SK-N-DZ (cell line): Measurements from ENCODE around the gene BSPRY.
"Not testable (repeated sequence)": the region's sequence is repeated elsewhere in the genome, so short reads cannot be mapped to it uniquely, and the experiment has no call there.

Experiments used
- DNase-seq: peaks from one replicate; pipeline ENCODE4 v3.0.0-alpha.2; 2015; ENCODE audit warnings: low spot score

BSPRY gene

DNA sequence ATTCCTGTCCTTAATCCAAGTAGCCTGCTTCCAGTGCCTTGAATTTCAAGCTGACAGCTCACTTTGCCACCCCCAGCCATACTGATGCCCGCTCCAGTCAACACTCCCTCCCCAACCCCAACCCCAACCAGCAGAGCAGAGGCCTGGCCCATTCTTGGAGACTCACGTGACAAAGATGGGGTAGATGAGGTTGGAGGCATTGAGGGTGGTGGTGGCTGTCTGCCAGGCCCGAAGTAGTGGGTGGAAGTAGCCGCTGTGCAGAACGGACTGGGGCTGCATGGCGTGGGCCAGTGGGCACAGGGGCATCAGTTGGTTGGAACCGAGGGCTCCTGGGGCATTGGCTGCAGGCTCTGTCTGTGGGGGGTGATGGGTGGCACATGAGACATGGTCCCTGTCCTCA is 43.9 kb downstream of the BSPRY start:
- DNase-seq, result no peak

DNA sequence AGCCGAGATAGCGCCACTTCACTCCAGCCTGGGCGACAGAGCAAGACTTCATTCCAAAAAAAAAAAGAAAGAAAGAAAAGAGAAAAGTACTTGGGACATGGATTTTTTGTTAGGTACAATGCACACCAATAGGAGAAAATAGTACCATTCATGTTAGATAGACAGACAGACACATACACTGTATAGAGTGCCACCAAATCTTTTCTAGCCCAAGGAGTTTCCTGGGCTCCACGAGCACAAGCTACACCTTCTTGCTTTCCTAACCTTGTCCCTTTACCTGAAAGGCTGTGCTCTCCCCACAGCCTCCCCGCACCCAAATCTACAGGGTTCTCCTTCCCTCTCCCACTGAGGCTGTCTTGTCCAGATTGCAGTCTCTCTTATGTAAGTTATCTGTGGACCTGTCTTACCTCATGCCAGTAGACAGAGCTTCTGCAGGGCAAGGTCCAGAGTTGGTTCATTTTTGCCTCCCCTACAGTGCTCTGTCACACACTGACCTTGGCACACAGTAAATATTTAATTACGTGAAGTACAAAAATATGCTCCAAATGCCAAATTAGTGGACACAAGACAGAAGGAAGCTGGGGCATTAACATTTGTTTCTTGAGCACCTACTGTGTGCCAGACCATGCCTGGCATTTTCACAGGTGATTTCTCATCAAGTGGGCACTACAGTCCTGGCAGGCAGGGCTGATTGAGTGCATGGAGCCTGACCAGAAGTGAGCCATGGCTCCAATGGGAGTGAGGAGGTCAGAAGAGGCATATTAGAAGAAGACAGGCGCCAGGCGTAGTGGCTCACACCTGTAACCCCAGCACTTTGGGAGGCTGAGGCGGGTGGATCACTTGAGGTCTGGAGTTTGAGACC is 45.9 kb downstream of the BSPRY start:
- DNase-seq, result no peak

- no peak for DNase-seq
Observed at GRCh38 chr9:113397203-113397631, 47.9 kb downstream of the BSPRY start.

- DNase-seq, result no peak
Observed at GRCh38 chr9:113398796-113399195, 49.5 kb downstream of the BSPRY start.

GRCh38 chr9:113399646-113400200 is 50.4 kb downstream of the BSPRY start:
- DNase-seq, result no peak

DNA sequence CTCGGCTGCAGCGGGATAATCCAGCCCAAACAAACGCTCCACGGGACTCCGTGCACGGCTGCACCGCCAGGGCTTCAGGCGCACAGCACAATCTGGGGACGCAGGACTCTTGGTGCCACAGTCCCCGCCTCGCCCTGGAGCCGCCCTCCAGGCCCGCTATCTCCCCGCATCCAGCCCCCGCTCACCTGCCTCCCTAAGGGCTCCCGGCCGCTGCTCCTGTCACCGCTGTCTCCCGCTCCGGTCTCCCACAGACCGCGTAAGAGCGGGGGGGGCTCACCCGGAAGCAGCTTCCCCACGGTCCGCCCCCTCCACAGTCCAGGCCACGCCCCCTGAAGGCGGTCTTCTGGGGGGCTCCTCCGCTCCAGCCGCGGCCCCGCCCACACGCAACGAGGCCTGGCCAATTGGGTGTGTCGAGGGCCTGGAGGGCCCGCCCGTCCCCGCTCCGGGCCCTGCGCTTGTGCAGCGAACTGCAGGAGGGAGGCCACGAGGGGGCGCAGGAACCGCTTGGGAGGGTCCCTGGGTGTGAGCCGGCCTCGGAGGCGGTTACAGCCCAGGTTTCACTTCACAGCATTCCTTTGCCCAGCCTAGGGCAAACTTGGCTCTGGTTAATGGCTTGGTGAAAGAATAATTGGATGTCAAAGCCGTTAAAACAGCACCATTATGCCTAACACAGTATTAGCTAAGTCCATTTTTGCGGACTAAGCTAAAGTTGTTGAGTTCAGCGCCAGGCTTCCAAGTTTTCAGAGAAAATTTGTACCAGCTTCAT is 51.9 kb downstream of the BSPRY start, which contains the start of gene ALAD:
Gene ALAD, minus strand, starts transcription at position 258 of the 766 bp plus-strand sequence. CDS start 7,725 bp downstream, outside the sequence.
- peak; percentile 97 for DNase-seq

GRCh38 chr9:113403646-113404045 is 54.3 kb downstream of the BSPRY start:
- DNase-seq, result no peak

DNA sequence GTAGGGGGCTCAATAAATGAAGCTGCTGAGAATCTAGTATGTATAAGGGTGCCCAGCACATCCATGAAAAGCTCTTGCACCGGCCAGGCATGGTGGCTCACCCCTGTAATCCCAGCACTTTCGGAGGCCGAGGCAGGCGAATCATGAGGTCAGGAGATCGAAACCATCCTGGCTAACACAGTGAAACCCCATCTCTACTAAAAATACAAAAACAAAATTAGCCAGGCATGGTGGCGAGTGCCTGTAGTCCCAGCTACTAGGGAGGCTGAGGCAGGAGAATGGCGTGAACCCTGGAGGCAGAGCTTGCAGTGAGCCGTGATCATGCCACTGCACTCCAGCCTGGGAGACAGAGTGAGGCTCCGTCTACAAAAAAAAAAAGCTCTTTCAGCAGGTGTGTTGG is 57.0 kb downstream of the BSPRY start:
- not testable (repeated sequence) for DNase-seq

- peak; percentile 61 for DNase-seq
Observed at GRCh38 chr9:113406873-113407511, 57.7 kb downstream of the BSPRY start.

DNA sequence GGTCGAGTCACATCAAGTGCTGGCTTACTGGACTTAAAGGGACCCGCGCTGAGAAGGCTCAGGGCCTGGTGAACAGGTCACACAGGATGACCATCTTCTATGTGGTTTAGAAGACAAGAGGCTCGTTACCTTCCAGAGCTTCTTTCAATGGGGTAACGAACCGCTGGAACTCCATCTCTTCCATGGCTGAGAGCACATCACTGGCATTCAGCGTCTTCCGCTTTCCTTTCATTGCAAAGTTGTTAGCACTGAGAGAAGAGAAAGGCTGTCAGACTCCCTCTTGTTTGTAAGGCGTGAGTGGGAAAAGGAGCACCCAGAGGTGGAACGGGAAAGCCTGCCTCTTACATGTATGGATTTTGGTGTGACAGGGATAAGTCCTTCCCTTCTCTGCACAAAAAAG is 60.1 kb downstream of the BSPRY start:
- DNase-seq, result no peak

- DNase-seq, result no peak
Observed at GRCh38 chr9:113409883-113410206, 60.5 kb downstream of the BSPRY start.

GRCh38 chr9:113410207-113410864 is 61.0 kb downstream of the BSPRY start, which contains the start of the genes C9orf43 and POLE3:
TSS of gene C9orf43 (plus strand) at chr9:113410747. CDS start at chr9:113413494, 2,747 bp downstream.
TSS of gene POLE3 (minus strand) at chr9:113410675. CDS start at chr9:113410293, 382 bp downstream.
- peak; percentile 94 for DNase-seq

- no peak for DNase-seq
Observed at GRCh38 chr9:113416149-113416721, 66.9 kb downstream of the BSPRY start.

DNA sequence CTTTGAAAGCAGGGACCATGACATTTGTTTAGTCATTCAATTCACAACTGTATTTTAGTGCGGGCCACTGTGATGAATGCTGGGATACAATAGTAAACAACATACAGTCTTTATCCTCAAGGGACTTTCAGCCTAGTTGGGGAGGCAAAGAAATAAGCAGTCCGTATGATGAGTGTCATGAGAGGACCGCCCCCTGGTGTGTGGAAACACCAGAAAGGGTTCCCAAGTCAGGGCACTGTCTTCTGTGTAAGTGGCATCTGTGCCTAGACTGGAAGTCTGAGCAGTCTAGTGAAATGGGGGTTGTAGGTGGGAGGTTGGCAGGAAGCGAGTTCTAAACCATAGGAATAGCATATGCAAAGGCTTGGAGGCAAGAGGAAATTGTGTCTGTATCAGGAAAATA is 68.0 kb downstream of the BSPRY start:
- no peak for DNase-seq
